OCI-LY7 (cell line): Measurements from ENCODE around the gene KRTAP9-3.
"Not testable (repeated sequence)": the region's sequence is repeated elsewhere in the genome, so short reads cannot be mapped to it uniquely, and the experiment has no call there.

Experiments
- EZH2phosphoT487 ChIP-seq: fragments of 200-600 bp; sonication (generic); IDR thresholded peaks from 2 replicates; pipeline ENCODE4 v1.6.1; 2018; ENCODE audit warnings: low read depth, borderline replicate concordance, mild to moderate bottlenecking, mixed run types, antibody characterized with exemption, low read length, moderate library complexity, mixed read lengths
- TF ChIP-seq, protein P1 (sequence below): fragments of 200-600 bp; sonication (generic); conservative IDR thresholded peaks from 2 replicates; pipeline ENCODE4 v1.5.1; 2014; ENCODE audit warnings: mild to moderate bottlenecking, antibody characterized with exemption, low read length, moderate library complexity, mixed read lengths

DNA sequence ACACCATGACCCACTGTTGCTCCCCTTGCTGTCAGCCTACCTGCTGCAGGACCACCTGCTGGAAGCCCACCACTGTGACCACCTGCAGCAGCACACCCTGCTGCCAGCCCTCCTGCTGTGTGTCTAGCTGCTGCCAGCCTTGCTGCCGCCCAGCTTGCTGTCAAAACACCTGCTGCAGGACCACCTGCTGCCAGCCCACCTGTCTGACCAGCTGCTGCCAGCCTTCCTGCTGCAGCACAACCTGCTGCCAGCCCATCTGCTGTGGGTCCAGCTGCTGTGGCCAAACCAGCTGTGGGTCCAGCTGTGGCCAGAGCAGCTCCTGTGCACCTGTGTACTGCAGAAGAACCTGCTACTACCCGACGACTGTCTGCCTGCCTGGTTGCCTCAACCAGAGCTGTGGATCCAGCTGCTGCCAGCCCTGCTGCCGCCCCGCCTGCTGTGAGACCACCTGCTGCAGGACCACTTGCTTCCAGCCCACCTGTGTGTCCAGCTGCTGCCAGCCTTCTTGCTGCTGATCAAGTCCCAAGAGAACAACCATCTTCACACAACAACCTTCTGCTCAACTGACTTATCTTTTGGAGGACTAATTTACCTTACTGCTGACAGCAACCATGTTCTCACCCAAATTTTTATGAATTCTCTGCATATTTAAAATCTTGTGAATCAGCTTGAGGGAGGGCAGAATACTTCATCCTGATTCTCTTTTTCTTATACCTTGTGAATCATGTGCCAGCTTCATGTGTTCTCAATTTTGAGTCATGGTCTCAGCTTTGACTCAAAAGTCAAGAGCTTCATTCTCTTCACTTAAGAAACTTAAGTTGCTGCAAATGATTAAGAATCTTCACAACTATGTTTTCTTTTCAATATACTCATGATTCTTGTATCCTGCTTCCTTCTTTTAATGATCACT lies 23.4 kb downstream of the KRTAP9-3 start, which contains the start of gene KRTAP9-9:
- TF ChIP-seq, protein P1, sequence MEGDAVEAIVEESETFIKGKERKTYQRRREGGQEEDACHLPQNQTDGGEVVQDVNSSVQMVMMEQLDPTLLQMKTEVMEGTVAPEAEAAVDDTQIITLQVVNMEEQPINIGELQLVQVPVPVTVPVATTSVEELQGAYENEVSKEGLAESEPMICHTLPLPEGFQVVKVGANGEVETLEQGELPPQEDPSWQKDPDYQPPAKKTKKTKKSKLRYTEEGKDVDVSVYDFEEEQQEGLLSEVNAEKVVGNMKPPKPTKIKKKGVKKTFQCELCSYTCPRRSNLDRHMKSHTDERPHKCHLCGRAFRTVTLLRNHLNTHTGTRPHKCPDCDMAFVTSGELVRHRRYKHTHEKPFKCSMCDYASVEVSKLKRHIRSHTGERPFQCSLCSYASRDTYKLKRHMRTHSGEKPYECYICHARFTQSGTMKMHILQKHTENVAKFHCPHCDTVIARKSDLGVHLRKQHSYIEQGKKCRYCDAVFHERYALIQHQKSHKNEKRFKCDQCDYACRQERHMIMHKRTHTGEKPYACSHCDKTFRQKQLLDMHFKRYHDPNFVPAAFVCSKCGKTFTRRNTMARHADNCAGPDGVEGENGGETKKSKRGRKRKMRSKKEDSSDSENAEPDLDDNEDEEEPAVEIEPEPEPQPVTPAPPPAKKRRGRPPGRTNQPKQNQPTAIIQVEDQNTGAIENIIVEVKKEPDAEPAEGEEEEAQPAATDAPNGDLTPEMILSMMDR: not testable (repeated sequence)
- TF ChIP-seq EZH2phosphoT487: not testable (repeated sequence)
